Measurements from ENCODE around the gene NUPR2.
"Not testable (repeated sequence)": the region's sequence is repeated elsewhere in the genome, so short reads cannot be mapped to it uniquely, and the experiment has no call there.

Gene NUPR2

DNA sequence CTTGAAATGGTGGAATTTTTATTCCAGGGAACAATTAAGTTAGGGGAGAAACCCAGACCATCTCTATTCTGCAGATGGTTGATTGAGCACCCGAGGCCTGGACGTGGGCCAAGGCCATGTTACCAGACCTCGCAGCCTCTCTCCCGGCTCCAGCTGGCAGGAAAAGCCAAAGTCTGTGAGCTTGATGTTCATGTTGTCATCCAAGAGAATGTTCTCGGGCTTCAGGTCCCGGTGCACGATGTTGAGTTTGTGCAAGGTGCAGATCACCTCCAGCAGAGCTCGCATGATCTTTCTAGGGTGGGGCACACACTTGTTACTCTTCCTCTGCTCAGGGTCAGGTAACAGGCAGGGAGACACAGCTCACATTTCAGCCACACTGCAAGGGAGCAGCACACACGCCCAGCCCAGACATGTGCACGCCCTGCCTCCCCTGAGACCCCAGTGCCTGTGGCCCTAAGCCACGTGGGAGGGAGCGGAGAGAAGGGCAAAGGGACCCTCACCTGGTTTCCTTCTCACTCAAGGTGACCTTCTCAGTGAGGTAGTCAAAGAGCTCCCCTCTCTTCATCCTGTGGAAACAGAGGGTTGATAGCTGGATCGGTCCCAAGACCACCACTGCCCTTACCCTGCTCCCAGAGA lies 32.9 kb downstream of the NUPR2 start:
- DNase-seq = peak; percentile 53

DNA sequence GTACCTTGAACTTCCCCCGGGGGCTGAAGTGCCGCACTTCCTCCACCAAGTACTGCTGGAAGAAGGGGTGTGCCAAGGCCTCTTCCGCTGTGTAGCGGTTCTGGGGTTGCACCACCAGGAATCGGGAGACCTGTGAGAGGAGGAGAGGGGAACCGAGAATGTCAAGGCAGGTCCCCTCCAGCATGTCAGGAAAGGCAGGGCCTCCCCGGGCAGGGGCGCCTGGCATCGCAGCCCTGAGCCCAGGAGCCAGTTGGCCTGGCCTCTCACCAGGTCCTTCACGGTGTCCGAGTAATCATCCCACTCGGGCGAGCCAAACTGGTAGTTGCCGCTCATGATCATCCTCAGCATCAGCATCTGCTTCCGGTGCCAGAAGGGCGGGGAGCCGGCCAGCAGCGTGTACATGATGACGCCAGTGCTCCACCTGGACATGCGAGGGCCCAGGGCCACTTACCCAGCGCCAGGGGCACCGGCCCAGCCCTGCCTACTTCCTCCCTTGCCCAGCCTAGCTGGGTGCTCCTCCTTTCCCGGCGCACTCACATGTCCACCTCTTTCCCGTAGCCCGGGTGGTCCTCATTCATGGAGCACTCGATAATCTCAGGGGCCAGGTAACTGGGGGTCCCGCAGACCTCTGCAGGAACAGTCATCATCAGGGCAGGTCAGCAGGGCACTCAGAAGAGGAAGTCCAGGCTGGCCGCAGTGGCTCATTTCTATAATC lies 34.4 kb downstream of the NUPR2 start:
- no peak for DNase-seq

DNA sequence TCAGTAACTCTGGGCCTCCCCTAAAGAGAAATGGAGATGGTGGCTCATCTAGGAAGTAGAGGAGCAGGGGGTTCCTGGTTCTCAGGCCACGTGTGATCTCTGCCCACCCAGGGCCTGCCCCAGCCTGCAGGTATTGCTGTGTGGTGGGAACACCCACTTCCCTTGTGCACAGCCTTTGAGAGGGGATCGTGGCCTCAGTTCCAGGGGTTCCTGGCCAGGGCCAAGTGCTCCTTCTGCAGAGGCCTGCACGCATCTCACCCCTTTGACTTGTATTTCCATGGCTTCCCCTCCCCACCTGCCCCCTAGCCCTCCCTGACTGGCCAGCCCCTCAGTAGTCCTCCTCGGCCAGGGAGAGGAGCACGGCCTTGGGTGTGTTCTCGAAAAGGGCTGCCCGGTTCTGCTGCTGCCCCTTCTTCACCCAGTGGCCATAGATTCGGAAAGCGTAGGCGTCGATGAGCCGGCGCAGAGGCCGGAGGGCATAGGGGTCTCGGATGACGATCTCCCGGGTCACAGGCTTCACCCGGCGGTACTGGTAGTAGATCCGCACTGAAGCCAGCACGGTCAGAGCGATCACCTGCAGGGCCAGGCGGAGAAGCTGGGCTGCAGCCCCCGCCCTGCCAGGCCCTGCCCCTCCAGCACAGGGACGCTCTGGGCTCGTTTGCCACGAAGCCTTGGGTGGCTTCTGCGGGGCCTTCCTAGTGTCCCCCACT lies 35.3 kb downstream of the NUPR2 start:
- DNase-seq = not testable (repeated sequence)

DNA sequence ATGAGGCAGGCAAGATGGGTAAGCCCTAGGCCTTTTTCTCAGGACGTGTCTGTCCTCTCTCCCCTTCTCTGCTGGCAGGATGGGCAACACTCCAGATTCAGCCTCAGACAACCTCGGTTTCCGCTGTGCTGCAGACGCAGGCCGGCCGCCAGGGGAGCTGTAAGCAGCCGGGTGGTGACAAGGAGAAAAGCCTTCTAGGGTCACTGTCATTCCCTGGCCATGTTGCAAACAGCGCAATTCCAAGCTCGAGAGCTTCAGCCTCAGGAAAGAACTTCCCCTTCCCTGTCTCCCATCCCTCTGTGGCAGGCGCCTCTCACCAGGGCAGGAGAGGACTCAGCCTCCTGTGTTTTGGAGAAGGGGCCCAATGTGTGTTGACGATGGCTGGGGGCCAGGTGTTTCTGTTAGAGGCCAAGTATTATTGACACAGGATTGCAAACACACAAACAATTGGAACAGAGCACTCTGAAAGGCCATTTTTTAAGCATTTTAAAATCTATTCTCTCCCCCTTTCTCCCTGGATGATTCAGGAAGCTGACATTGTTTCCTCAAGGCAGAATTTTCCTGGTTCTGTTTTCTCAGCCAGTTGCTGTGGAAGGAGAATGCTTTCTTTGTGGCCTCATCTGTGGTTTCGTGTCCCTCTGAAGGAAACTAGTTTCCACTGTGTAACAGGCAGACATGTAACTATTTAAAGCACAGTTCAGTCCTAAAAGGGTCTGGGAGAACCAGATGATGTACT lies 36.6 kb downstream of the NUPR2 start:
- peak; percentile 79 for DNase-seq

DNA sequence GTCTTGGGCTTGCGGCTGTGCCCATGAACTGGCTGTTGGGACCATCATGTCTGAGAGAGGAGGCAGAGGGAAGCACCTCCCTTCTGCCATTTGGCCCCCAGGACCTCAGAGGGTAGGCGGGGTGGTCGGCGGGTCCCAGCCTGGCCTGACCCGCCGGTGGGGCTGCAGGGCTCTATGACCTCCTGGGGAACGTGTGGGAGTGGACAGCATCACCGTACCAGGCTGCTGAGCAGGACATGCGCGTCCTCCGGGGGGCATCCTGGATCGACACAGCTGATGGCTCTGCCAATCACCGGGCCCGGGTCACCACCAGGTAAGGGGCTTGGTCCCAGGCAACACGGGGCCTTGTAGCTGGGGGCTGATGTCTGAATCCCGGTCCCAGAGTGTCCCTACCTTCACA lies 38.0 kb downstream of the NUPR2 start:
- no peak for DNase-seq

DNA sequence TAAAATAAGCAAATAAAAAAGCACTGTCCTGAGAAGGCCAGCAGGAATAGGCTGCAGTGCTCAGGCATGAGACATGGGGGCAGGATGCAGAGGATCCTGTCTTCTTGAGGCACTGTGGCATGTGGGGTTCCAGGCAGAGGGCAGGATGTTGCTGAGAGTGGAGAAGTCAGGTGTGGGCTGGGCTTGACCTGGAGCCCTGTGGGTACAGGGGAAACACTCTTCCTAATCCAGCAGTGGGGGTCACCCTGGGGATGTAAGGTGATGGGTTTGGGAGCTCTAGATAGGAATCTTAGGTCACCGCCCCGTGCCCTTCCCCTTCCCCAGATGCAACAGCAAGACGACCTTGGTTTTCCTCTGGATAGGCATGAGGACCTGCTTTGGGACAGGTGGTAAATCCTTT lies 38.5 kb downstream of the NUPR2 start:
- no peak for DNase-seq

DNA sequence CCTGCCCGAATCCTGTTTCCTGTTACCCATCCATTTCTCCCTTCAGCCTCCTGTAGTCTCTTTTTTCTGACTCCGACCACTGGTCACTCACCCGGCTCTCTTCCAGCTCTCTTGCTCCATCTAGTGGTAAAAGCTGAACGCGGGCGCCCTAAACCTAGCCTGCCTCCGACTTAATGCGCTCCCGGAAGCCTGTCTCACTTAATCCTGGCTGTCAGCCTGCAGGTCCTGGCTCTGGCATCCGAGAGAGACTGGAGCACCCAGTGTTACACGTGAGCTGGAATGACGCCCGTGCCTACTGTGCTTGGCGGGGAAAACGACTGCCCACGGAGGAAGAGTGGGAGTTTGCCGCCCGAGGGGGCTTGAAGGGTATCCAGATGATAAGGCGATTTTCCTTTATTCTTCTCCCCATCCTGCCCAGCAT lies 41.8 kb downstream of the NUPR2 start:
- peak; percentile 69 for DNase-seq

DNA sequence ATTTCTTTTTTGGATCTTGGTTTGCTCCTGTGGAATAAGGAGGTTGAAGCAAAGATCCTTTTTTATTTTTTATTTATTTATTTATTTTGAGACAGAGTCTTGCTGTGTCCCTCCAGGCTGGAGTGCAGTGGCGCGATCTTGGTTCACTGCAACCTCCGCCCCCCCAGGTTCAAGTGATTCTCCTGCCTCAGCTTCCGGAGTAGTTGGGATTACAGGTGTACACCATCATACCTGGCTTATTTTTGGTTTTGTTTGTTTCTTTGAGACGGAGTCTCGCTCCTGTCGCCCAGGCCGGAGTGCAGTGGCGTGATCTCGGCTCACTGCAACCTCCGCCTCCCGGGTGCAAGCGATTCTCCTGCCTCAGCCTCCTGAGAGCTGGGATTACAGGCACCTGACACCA lies 49.8 kb downstream of the NUPR2 start:
- DNase-seq = not testable (repeated sequence)
